RKO (cell line): Measurements from ENCODE around the gene TESMIN.

Experiments used
- DNase-seq: peaks from one replicate; pipeline ENCODE4 v3.0.0-alpha.2; 2016; ENCODE audit warnings: low spot score

TESMIN gene, protein sequence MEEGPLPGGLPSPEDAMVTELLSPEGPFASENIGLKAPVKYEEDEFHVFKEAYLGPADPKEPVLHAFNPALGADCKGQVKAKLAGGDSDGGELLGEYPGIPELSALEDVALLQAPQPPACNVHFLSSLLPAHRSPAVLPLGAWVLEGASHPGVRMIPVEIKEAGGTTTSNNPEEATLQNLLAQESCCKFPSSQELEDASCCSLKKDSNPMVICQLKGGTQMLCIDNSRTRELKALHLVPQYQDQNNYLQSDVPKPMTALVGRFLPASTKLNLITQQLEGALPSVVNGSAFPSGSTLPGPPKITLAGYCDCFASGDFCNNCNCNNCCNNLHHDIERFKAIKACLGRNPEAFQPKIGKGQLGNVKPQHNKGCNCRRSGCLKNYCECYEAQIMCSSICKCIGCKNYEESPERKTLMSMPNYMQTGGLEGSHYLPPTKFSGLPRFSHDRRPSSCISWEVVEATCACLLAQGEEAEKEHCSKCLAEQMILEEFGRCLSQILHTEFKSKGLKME

DNA sequence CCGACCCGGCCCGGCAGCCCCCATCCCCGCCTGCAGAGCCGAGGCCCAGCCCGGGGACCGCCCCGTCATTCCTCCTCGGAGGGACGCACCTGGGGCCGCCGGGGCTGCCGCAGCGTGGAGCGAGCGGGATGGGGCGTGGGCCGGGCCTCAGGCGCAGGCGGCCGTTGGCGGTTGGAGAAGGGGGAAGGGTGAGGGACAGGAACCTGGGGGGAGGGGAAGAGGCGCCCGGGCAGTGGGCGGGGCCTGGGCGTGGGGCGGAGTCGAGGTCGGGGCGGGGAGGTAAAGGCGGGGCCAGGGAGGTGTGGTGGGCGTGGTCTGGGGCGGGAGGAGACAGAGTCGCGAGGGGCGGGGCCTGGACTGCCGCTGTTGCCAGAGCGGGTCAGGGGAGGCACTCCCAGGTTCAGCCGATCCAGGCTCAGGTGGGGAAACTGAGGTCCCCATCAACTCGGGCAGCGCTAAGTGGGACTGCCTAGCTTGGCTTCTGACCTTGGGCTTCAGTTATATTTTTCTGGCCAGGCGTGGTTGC lies at the start of gene TESMIN:
TESMIN (minus strand) TSS at position 190 of the 526 bp plus-strand sequence. CDS start 860 bp downstream, outside the sequence.
- DNase-seq = peak; percentile 74

DNA sequence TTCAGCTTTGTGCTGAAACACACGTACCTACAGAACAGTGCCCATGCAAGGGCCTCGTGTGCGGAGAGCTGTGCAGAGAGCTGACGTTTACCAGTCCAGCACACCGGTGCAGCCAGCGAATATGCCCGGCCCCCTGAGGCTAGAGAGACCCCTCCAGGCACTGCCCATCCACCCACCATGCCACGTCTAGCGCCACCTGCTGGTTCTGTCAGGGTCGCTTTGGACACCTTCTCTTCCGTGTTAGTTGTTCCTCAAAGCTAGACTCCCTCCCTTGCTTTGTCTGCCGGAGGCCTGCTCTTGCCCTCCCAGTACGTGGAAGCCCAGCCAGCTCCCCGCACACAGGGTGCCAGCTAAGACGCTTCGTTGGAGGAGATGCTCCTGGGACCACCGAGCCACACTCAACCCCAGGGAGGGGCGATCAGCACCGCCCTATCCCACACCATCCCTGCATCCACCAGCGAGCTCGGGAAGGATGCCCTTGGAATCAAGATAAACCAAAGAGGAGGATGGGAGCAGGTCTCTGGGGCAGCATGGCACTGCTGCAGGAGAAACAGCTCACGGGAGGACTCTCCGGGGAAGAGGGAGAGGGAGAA lies 47.0 kb upstream of the TESMIN start:
- DNase-seq = no peak

DNA sequence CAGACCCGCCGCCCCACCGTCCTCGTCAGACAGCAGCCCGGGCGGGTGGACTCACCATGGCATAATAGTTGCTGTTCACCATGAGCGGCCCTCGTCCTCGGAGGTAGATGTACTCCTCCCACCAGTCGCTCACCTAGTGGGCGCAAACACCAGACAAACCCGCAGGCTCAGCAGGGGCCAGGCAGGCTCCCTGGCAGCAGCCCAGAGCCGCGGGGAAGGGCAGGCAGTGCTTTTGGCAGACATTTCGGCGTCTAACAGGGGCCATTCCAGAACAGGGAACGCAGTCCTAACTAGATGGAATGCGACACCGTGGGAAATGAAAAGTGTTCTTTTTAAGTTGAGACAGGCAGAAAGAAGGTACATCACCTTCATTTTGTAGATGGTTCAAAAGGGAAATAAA lies 45.5 kb upstream of the TESMIN start:
- no peak for DNase-seq

DNA sequence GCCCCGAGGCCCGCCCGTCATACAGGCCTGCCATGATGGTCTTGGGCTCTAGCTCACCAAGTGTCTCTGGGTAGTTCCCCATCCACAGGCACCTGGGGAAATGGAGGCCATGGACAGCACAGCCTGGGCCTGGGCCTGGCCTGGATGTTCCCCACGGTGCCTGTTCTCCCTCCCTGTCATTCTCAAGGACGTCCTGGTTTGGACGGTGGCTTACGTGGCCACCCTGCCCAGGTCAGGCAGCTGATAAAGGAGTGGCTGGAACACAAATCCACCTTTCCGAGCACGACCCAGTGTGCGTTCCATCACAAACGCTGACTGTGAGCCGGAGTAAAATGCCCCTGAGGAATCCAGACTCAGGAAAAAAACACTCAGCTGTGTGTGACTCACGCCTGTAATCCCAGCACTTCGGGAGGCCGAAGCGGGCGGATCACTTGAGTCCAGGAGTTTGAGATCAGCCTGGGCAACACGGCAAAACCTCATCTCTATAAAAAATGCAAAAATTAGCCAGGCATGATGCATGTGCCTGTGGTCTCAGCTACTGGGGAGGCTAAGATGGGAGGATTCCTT lies 41.2 kb upstream of the TESMIN start:
- no peak for DNase-seq

DNA sequence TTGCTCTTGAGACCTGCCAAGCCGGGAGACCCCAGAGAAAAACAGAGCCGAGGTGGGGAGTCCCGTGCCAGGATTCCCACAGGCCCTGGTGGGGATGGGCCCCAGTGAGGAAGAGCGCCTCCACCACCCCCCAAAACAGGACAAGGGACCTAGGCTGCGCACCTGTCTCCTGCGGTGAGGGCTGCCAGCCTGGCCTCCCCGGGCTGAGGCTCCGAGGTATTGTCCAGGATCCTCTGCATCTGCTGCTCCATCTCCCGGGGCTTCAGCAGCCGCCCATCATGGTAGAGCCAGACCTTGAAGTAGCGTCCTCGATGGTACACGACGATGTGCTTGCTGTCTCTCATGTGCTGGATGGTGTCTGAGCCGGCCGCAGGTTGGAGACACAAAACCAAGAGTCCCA lies 33.3 kb upstream of the TESMIN start:
- no peak for DNase-seq

DNA sequence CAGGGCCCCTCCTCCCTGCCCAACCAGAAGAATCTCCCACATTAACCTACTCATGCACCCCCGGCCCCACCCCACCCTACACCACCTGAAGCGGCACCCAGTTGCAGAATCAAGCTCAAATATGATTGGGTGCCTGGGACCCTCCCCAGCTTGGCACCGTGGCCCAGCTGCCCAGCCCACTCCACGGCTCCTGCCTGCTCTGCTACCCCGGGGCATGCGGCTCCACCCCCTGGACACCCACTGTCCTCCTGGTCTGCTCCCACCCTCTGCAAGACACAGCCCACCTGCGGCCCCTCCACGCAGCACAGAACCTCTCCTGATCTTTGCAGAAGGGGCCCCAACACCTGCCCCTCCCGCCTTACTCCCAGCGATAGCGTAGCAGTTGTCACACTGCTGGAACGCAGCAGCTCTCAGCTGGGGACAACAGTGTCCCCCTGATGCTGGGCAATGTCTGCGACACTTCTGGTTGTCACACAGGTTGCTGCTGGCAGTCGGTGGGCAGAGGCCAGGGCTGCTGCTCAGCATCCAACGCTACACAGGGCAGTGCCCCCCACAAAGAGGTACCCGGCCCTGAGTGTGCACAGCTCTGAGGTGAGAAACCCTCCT lies 32.0 kb upstream of the TESMIN start:
- no peak for DNase-seq

DNA sequence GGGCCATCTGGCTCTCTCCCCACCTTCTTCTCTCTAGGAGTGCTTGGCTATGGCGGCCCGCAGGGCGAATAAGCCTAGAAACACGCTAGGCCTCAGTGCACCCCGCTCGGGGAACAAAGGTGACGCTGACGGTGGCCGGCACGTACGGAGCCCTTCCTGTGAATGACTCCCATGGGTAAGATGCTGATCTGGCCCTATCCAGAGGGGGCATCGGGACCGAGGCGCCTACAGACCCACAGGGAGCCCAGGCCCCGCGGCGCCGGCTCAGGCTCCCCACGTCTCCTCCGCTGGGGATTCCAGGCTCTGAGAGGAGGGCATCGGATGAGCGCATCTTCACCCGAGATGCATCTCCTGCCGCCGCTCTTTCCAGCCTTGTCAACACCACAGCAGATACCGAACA lies 31.4 kb upstream of the TESMIN start:
- no peak for DNase-seq

DNA sequence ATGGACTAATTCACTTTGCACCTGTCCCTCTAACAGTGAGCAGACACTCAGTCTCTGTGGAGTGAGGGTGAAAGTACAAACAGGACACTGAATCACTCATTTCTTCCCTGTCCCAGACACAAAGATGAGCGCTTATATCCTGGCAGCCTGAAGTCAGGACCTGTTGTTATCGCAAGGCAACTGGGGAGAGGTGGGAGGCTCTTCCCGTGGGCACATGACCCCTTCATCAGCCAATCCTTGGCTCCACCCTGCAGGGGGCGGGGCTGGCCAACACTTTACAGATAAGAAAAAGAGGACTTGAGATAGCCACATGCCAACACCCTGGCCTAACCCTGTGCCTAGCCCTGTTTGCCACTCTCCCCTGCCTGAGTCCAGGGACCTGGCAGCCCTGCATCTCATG lies 29.5 kb upstream of the TESMIN start:
- no peak for DNase-seq

DNA sequence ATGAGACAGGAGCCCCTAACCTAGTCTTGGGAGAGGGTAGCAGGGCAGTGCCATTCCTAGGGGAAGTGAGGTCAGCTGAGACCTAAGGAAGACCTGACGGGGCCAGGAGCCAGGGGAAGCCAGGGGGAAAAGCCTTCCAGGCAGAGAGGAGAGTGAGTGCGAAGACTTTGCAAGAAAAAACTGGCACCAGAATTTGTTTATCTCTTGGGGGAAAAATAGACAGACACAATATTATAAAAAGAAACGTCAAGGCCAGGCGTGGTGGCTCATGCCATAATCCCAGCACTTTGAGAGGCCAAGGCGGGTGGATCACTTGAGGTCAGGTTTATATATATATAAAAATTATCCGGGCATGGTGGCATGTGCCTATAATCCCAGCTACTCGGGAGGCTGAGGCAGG lies 26.9 kb upstream of the TESMIN start:
- DNase-seq = no peak

DNA sequence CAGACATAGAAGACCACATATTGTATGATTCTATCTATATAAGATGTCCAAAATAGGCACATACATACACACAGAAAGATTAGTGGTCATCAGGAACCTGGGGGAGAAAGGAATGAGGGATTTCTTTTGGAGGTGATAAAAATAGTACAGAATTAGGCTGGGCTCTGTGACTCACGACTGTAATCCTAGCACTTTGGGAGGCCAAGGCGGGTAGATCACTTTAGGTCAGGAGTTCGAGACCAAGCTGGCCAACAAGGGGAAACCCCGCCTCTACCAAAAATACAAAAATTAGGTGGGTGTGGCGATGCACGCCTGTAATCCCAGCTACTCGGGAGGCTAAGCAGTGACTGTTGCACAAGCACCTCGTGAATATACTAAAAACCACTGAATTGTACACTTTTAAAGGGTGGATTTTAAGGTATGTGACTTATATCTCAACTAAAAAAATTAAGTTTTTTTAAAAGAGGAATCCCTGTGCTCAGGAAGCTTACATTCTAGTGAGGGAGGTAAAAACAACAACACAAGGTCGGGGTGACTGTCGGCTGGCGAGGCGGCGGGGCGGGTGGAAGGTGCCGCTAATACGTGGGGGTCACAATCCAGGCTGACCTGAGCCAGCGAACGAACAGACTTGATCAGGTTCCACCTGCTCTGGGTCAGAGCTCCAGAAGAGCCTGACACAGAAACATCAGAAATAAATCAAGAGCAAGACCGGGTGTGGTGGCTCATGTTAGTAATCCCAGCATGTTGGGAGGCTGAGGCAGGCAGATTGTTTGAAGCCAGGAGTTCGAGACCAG lies 25.3 kb upstream of the TESMIN start:
- DNase-seq = no peak

DNA sequence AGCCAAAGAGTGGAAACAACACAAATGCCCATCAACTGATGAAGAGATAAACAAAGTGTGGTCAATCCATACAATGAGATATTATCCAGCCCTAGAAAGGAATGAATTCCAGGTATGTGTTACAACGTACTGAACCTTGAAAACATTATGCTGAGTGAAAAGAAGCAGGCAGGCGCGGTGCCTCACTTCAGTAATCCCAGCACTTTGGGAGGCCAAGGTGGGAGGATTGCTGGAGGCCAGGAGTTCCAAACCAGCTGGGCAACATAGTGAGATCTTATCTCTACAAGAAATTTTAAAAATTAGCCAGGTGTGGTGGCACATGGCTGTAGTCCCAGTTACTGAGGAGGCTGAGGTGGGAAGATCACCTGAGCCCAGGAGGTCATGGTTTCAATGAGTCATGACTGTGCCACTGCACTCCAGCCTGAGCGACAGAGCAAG lies 24.6 kb upstream of the TESMIN start:
- no peak for DNase-seq

DNA sequence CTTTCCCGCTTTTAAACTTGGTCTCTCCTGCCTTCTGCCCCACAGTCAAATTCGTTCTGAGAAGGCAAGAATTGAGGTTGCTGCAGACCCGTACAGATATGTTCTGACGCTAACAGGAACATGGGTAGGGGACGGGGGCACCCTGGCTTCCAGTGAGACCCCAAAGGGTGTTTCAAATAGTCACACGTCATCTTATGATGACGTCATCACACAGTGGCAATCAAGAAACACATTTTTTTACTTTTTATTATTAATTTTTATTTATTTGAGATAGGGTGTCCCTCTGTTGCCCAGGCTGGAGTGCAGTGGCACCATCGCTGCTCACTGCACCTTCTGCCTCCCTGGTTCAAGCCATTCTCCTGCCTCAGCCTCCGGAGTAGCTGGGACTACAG lies 22.9 kb upstream of the TESMIN start:
- DNase-seq = no peak

DNA sequence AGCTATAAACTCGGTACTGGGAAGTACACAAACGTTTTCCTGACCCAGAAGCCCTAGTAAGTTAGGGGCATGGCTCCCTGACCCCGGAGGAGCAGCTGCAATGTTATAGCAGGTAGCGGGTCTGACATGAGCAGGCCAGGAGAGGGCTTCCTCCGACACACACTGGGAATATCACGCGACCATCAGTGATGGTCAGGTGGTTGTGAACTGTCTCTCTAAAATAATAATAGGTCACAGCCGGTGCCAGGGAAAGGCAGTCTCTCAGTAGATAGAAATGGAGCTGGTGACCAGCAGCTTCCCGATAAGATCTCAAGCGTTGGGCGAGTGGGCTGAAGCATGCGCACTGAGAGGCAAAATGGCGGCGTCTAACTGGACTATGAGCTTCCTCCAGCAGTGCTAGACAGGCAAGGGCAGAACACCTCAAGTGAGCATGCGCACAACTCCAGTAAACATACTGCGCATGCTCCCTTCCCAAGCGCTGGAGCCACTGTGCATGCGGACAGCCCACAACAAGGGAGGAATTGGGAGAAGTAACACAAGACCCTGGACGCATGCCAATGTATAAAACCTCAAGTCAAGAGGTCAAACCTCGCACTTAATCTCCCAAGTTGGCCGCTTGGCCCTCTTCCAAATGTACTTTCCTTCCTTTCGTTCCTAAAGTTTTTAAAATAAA lies 22.3 kb upstream of the TESMIN start:
- DNase-seq = no peak

DNA sequence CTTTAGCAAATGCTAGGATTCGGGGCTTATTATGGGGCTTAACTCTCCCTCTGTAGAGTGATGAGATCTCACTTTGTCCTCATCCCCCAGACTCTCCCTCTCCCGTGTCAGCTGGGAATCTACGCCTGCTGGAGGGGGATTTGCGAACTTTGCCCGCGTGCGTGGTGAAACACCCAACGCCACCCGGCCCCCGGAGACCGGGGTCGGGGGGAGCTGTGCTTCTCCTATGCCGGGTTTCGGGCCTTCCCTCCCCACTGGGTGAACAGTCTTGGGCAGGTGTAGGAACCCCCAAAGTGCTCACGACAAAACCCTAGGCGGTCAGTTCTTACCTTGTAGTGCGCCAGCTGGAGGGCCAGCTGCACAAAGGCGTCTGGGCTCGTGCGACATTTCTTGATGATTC lies 21.6 kb upstream of the TESMIN start:
- DNase-seq = no peak

DNA sequence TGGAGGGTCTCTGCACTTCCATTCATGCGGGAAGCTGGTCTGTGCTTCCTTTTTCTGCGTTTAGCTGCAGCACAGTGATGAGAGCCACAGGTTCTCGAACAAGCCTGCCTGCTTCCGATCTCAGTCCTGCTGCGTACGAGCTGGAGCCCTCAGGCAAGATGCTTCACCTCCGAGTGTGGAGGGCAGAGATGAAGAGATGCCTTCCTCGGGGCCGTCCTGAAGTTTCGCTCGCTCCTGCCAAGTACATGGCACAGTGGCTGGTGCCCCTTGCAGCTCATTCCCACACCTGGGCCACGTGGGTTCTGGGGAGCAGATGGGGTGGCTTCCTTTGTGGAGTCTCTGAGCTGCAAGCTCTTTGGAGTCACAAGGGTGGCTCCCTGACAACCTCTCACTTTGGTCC lies 19.5 kb upstream of the TESMIN start:
- no peak for DNase-seq

DNA sequence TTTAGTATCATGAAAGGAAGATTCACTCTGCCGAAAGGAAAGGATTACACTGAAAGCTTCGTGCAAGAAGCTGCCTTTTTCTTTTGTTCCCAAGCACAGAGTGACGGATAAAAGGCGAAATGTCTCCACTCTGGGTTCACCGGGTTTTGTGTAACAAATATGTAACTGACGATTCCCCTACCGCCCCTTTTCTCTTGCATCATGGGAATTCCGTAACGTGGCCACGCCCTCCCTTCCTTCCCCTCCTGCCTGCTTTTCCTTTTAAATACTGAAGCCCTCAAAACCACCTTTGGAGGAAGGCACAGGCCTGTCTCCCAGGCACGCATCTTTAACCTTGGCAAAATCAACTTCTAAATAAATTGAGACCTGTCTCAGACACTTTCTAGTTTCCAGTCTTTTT lies 16.4 kb upstream of the TESMIN start:
- no peak for DNase-seq

DNA sequence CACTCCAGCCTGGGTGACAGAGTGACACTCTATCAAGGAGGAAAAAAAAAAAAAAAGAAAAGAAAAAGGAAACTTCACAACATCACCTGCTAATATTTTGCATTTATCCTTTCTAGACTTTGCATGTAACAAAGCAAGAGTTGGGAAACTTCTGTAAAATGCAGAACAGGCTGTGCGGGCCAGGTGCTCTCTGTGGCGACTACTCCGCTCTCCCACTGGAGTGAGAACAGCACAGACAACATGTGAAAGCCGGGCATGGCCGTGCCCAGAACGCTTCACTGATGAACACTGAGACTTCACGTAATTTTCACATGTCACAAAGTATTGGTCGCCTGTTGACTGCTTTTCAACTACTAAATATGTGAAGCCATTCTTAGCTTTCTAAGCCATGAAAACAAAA lies 15.5 kb upstream of the TESMIN start:
- DNase-seq = no peak

DNA sequence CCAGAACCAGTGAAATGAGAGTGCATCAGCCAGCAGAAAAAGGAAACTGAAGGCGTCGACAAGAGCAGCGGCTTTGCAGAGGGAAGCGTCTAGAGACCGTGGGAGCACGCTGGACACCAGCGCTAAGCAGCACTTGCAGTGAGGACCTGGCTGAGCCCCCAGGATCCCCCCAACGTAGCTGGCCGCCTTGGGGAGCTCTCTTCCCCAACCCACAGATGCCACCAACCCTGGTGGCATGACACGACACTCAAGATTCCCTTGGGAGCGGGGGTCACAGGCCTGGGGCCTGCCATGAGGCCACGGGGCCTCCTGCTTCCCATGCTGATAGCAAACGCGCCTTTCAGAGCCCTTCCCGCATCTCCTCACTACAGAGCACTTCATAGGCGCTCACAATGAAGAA lies 13.4 kb upstream of the TESMIN start:
- no peak for DNase-seq

DNA sequence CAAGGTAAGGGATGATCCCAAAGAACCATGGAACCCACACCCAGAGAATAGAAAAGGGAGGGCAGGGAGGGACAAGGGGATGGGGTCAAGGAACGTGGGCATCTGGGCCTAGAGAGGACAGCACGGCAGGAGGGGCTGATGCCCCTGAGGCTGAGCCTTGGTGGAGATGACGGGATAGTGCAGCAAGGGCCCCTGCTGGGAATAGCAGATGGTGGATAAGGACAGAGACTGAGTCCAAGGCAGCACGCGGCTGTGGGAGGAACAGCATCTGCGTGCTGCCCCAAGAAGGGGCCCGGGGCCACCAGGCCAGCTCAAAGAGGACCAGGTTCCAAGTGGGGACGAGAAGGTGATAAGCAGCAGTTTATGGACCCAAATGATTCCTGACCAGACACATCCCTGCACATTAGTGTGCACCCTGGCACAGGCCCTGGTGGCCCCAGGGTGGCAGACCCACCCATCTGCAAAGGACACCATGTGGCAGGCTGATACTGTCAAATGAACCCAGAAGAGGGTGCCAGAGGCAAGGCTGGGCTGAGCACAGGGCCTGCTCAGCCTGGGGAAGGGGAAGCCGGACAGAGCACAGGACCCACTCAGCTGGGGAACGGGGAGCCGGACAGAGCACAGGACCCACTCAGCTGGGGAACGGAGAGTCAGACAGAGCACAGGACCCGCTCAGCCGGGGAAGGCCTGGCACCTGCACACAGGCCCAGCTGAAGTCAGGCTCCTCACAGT lies 12.8 kb upstream of the TESMIN start:
- DNase-seq = no peak

DNA sequence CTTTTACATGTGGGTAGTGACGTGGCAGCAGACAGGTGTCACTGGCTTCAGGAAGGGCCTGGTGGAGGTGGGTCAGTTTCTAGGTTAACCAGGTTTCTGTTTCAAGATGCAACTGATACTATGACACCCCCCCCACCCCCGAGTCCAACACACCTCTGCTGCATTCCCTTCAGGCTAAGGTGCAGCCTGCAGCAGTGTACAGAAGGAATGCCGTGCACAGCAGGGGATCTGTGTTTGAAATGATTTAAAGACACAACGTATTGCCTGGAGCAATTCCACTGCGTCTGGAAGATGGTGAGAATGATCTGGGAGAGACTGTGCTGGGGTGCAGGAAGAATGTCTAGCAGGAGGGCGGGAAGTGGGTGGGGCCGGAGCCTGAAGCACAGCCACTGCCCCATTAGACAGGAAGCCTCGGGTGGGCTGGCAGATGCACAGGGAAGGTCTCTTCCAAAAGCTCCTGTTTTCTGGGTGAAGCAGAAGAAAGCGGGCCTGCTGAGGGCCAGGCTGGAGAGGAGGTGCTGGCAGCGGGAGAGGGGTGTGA lies 11.9 kb upstream of the TESMIN start:
- DNase-seq = no peak
